ENCODE results near the gene TXNRD2.

DNA sequence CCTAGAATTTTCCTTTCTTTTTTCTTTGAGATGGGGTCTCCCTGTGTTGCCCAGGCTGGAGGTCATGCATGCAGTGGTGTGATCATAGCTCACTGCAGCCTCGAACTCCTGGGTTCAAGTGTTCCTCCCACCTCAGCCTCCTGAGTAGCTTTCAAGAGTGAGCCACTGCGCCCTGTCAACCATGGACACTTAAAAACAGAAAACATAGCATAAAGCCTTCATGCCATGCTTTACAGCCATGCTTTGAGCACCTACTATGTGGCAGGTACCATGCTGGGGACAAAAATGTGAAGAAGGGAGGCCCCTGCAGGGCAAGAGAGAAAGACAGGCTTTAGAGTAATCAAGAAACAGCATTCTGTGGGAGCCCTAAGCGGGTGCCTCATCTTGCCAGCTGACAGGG is 73.3 kb downstream of the TXNRD2 start:
- no peak for TF ChIP-seq EZH2 (IDR thresholded peaks at IDR 0.05; ENCODE audit: low read length, unreplicated experiment)
- no peak; the same call in 1 of the 2 replicates for TF ChIP-seq CTCF (conservative IDR thresholded peaks at IDR 0.05; ENCODE audit: low read depth, low read length)
- no peak for TF ChIP-seq EZH2phosphoT487 (IDR thresholded peaks at IDR 0.05; ENCODE audit: borderline replicate concordance, low read length)

Measured in PC-3 (cell line).